WTC11 (cell line): Measurements from ENCODE around the gene ADAMTS2. TPM values are rescaled to one million over a fixed set of nuclear protein-coding genes. Genes with fewer than 3 reads are reported as not detected.
A peak's percentile ranks its signal among the peaks of the same experiment; 100 is the strongest.

Source experiments
- ATAC-seq: fragments of 200-7000 bp; cut with Tn5 transposase; 2 replicates; pipeline ENCODE4 v1.10.0; 2021; ENCODE audit warnings: mild to moderate bottlenecking, moderate library complexity
- CTCF ChIA-PET: fragments of 300-600 bp; sonication (Branson Sonifier 250); formaldehyde crosslinking; loops from one replicate; lab custom pipeline; 2021; ENCODE audit warnings: antibody characterized with exemption; lab: Charles Lee
- POLR2A ChIA-PET: fragments of 350-600 bp; sonication (Branson Sonifier 250); formaldehyde crosslinking; loops from one replicate; lab custom pipeline; 2021; ENCODE audit warnings: antibody characterized with exemption; lab: Charles Lee
- DNase-seq: peaks from one replicate; pipeline ENCODE4 v3.0.0; 2021; ENCODE audit warnings: low spot score
- H3K27ac Mint-ChIP-seq: 2 replicates; pipeline ENCODE4 v1.8.0; 2021; ENCODE audit warnings: mixed read lengths
- H3K27me3 Mint-ChIP-seq: 2 replicates; pipeline ENCODE4 v1.8.0; 2021; ENCODE audit warnings: low read depth, mild to moderate bottlenecking, moderate library complexity, mixed read lengths
- H3K36me3 Mint-ChIP-seq: 2 replicates; pipeline ENCODE4 v1.8.0; 2021; ENCODE audit warnings: mixed read lengths
- H3K4me1 Mint-ChIP-seq: 2 replicates; pipeline ENCODE4 v1.8.0; 2022; ENCODE audit warnings: mixed read lengths
- H3K4me3 Mint-ChIP-seq: 2 replicates; pipeline ENCODE4 v1.8.0; 2021; ENCODE audit warnings: mild to moderate bottlenecking, moderate library complexity, mixed read lengths
- H3K9me3 Mint-ChIP-seq: 2 replicates; pipeline ENCODE4 v1.8.0; 2021; ENCODE audit warnings: mixed read lengths
- ATF2 ChIP-seq: sonication (generic); formaldehyde crosslinking; IDR thresholded peaks from 2 replicates; pipeline ENCODE4 v1.8.1; 2022; ENCODE audit warnings: low read depth, missing genetic modification reagents, borderline replicate concordance
- ATF6 ChIP-seq: sonication (generic); formaldehyde crosslinking; IDR thresholded peaks from 2 replicates; pipeline ENCODE4 v1.8.1; 2023; ENCODE audit warnings: mild to moderate bottlenecking, missing genetic modification reagents
- ERG ChIP-seq: fragments of 250-450 bp; sonication (Bioruptor Pico); IDR thresholded peaks from 2 replicates; pipeline ENCODE4 v1.8.0; 2021; ENCODE audit warnings: mild to moderate bottlenecking
- FOXJ3 ChIP-seq: sonication (generic); formaldehyde crosslinking; IDR thresholded peaks from 2 replicates; pipeline ENCODE4 v1.9.0; 2021; ENCODE audit warnings: missing genetic modification reagents, mild to moderate bottlenecking, borderline replicate concordance
- FOXK1 ChIP-seq: sonication (generic); formaldehyde crosslinking; IDR thresholded peaks from 2 replicates; pipeline ENCODE4 v1.8.0; 2022; ENCODE audit warnings: mild to moderate bottlenecking, moderate library complexity, missing genetic modification reagents
- GTF2I ChIP-seq: fragments of 250-450 bp; sonication (Bioruptor Pico); conservative IDR thresholded peaks from 2 replicates; pipeline ENCODE4 v1.4.0; 2021; ENCODE audit warnings: mild to moderate bottlenecking
- IRF1 ChIP-seq: sonication (generic); formaldehyde crosslinking; IDR thresholded peaks from 2 replicates; pipeline ENCODE4 v1.8.0; 2023; ENCODE audit warnings: missing genetic modification reagents
- NFE2L1 ChIP-seq: sonication (generic); formaldehyde crosslinking; IDR thresholded peaks from 2 replicates; pipeline ENCODE4 v1.8.1; 2023; ENCODE audit warnings: missing genetic modification reagents
- NR1H2 ChIP-seq: sonication (generic); formaldehyde crosslinking; IDR thresholded peaks from 2 replicates; pipeline ENCODE4 v1.9.0; 2021; ENCODE audit warnings: mild to moderate bottlenecking, moderate library complexity, missing genetic modification reagents
- NR3C1 ChIP-seq: sonication (generic); formaldehyde crosslinking; conservative IDR thresholded peaks from 2 replicates; pipeline ENCODE4 v1.8.1; 2023; ENCODE audit warnings: low read depth, mild to moderate bottlenecking, missing genetic modification reagents
- SP1 ChIP-seq: sonication (generic); formaldehyde crosslinking; conservative IDR thresholded peaks from 2 replicates; pipeline ENCODE4 v1.8.1; 2022; ENCODE audit warnings: missing genetic modification reagents
- STAT6 ChIP-seq: sonication (generic); formaldehyde crosslinking; conservative IDR thresholded peaks from 2 replicates; pipeline ENCODE4 v1.8.1; 2023; ENCODE audit warnings: mild to moderate bottlenecking, low read depth, missing genetic modification reagents, moderate library complexity
- TEAD1 ChIP-seq: sonication (generic); formaldehyde crosslinking; IDR thresholded peaks from 2 replicates; pipeline ENCODE4 v1.8.0; 2022; ENCODE audit warnings: mild to moderate bottlenecking, missing genetic modification reagents
- ZNF263 ChIP-seq: sonication (generic); formaldehyde crosslinking; IDR thresholded peaks from 2 replicates; pipeline ENCODE4 v1.8.1; 2022; ENCODE audit warnings: low read depth, mild to moderate bottlenecking, moderate library complexity, missing genetic modification reagents
- ZNF423 ChIP-seq: fragments of 250-450 bp; sonication (Bioruptor Pico); IDR thresholded peaks from 2 replicates; pipeline ENCODE4 v2.1.2; 2022; ENCODE audit warnings: mild to moderate bottlenecking, moderate library complexity
- total RNA-seq: library from RNA; stranded (reverse); gene quantifications from 3 replicates; pipeline ENCODE4 v1.2.3, GENCODE V29; 2021
- TF ChIP-seq, protein P1 (sequence below): sonication (generic); formaldehyde crosslinking; IDR thresholded peaks from 2 replicates; pipeline ENCODE4 v1.8.1; 2023; ENCODE audit warnings: mild to moderate bottlenecking, missing genetic modification reagents, moderate library complexity
- TF ChIP-seq, protein P2 (sequence below): sonication (generic); formaldehyde crosslinking; IDR thresholded peaks from 2 replicates; pipeline ENCODE4 v1.8.1; 2022; ENCODE audit warnings: missing genetic modification reagents, borderline replicate concordance
- TF ChIP-seq, protein P3 (sequence below): fragments of 250-450 bp; sonication (Bioruptor Pico); IDR thresholded peaks from 2 replicates; pipeline ENCODE4 v1.9.0; 2021; ENCODE audit warnings: mild to moderate bottlenecking

Gene ADAMTS2
- total RNA-seq, 1 experiment from 2014 or later, result 11.2 TPM

GRCh38 chr5:179253730-179254129, 91.5 kb downstream of the ADAMTS2 start:
- Mint-ChIP-seq H3K36me3 (no peaks in the 10 kb centered on the region), H3K4me3 (no peak overlapping the region), H3K4me1 (no peaks in the 10 kb centered on the region), H3K27ac (no peak overlapping the region), H3K9me3 (no peaks in the 10 kb centered on the region), H3K27me3 (no peaks in the 10 kb centered on the region)
- ATAC-seq (no peak), DNase-seq (peak; percentile 6)
- CTCF ChIA-PET, result no interaction called here
- POLR2A ChIA-PET, result no interaction called here
- TF ChIP-seq SP1 (no peak), ATF6 (CRISPR knock-in tag) (no peak)

DNA sequence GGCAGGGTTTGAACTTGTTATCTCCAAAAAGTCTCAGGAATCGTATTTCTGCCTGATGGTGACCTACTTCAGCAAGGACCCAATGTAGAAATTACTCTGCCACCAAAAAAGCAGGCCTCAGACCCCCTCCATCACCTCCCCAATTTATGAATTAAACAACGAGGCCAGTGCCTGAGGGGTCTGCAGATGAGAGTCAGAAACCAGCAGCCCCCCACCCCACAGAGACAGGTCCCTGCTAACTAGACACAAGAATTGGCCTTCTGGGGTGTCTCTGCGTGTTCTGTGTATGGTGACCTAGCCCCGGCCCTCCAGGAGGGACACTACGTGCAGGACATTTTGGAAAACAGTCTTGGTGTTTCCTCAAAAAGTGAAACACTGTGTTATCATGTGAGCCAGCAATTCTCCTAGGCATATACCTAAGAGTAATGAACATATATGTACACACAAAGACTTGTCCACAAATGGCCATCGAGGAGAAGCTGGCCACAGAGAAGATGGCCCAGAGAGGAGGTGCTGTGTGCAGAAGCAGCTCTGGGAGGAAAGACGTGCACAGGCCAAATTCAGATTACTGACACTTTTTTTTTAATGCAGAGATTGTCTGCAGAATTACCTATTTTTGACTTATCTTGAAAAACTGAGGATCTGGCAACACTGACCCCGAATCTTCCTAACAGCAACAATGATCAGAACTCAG, 93.8 kb downstream of the ADAMTS2 start:
- ChIA-PET POLR2A (no interaction called here), CTCF (interaction anchor here (1.1 kb wide), 1 partner anchor 10 kb away, joined by 3 read pairs; no protein-coding TSS in a partner anchor)
- TF ChIP-seq, protein P1, sequence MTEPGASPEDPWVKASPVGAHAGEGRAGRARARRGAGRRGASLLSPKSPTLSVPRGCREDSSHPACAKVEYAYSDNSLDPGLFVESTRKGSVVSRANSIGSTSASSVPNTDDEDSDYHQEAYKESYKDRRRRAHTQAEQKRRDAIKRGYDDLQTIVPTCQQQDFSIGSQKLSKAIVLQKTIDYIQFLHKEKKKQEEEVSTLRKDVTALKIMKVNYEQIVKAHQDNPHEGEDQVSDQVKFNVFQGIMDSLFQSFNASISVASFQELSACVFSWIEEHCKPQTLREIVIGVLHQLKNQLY (CRISPR knock-in tag), result no peak
- TF ChIP-seq ZNF423 (CRISPR knock-in tag) (no peak), TEAD1 (CRISPR knock-in tag) (no peak), ERG (CRISPR knock-in tag) (no peak), ZNF263 (CRISPR knock-in tag) (no peak), ATF6 (CRISPR knock-in tag) (no peak), NR1H2 (CRISPR knock-in tag) (no peak), GTF2I (no peak), ATF2 (no peak), IRF1 (no peak), NR3C1 (CRISPR knock-in tag) (no peak), NFE2L1 (CRISPR knock-in tag) (no peak), FOXJ3 (CRISPR knock-in tag) (no peak), FOXK1 (CRISPR knock-in tag) (no peak), STAT6 (no peak)
- TF ChIP-seq, protein P2, sequence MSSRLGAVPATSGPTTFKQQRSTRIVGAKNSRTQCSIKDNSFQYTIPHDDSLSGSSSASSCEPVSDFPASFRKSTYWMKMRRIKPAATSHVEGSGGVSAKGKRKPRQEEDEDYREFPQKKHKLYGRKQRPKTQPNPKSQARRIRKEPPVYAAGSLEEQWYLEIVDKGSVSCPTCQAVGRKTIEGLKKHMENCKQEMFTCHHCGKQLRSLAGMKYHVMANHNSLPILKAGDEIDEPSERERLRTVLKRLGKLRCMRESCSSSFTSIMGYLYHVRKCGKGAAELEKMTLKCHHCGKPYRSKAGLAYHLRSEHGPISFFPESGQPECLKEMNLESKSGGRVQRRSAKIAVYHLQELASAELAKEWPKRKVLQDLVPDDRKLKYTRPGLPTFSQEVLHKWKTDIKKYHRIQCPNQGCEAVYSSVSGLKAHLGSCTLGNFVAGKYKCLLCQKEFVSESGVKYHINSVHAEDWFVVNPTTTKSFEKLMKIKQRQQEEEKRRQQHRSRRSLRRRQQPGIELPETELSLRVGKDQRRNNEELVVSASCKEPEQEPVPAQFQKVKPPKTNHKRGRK (CRISPR knock-in tag), result no peak
- TF ChIP-seq, protein P3, sequence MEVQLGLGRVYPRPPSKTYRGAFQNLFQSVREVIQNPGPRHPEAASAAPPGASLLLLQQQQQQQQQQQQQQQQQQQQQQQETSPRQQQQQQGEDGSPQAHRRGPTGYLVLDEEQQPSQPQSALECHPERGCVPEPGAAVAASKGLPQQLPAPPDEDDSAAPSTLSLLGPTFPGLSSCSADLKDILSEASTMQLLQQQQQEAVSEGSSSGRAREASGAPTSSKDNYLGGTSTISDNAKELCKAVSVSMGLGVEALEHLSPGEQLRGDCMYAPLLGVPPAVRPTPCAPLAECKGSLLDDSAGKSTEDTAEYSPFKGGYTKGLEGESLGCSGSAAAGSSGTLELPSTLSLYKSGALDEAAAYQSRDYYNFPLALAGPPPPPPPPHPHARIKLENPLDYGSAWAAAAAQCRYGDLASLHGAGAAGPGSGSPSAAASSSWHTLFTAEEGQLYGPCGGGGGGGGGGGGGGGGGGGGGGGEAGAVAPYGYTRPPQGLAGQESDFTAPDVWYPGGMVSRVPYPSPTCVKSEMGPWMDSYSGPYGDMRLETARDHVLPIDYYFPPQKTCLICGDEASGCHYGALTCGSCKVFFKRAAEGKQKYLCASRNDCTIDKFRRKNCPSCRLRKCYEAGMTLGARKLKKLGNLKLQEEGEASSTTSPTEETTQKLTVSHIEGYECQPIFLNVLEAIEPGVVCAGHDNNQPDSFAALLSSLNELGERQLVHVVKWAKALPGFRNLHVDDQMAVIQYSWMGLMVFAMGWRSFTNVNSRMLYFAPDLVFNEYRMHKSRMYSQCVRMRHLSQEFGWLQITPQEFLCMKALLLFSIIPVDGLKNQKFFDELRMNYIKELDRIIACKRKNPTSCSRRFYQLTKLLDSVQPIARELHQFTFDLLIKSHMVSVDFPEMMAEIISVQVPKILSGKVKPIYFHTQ (CRISPR knock-in tag), result no peak

More for the DNA sequence above, 93.8 kb downstream of the ADAMTS2 start:
- ATAC-seq (no peak), DNase-seq (no peak)
- Mint-ChIP-seq H3K9me3 (peaks cover 18% of the 10 kb centered on the region), H3K4me1 (peaks cover 13% of the 10 kb centered on the region), H3K27me3 (no peaks in the 10 kb centered on the region), H3K36me3 (peaks cover 10% of the 10 kb centered on the region), H3K4me3 (no peak overlapping the region), H3K27ac (no peak overlapping the region)
